22Rv1 (cell line): Measurements from ENCODE around the gene CAMP.
"Not testable (repeated sequence)": the region's sequence is repeated elsewhere in the genome, so short reads cannot be mapped to it uniquely, and the experiment has no call there.

Source experiments
- H3K27ac ChIP-seq: fragments of 450-650 bp; 2 replicates; pipeline ENCODE4 v1.5.1; 2017
- CTCF ChIP-seq: fragments of 450-650 bp; IDR thresholded peaks from 2 replicates; pipeline ENCODE4 v1.5.1; 2017; ENCODE audit warnings: mild to moderate bottlenecking
- ZFX ChIP-seq: fragments of 450-650 bp; IDR thresholded peaks from 2 replicates; pipeline ENCODE4 v1.6.1; 2017; ENCODE audit warnings: antibody characterized with exemption, borderline replicate concordance

CAMP gene

GRCh38 chr3:48270306-48270705, 47.0 kb downstream of the CAMP start:
- no peak for TF ChIP-seq CTCF
- no peak overlapping the region for H3K27ac ChIP-seq

GRCh38 chr3:48271223-48271622, 47.9 kb downstream of the CAMP start:
- not testable (repeated sequence) for H3K27ac ChIP-seq

- H3K27ac ChIP-seq: no peak overlapping the region
- no peak for TF ChIP-seq ZFX
- TF ChIP-seq CTCF: no peak
Measured at GRCh38 chr3:48271763-48272498, 48.6 kb downstream of the CAMP start.

GRCh38 chr3:48273594-48274211, 50.4 kb downstream of the CAMP start:
- H3K27ac ChIP-seq: no peak overlapping the region
- TF ChIP-seq ZFX (no peak), CTCF (peak; percentile 84)

- no peak for TF ChIP-seq ZFX
- TF ChIP-seq CTCF: no peak
- no peak overlapping the region for H3K27ac ChIP-seq
Measured at GRCh38 chr3:48274452-48274851, 51.2 kb downstream of the CAMP start.
